NCI-H510A (cell line): ENCODE results near the gene LRRC37B.
A peak's percentile ranks its signal among the peaks of the same experiment; 100 is the strongest.
"Not testable (repeated sequence)": the region's sequence is repeated elsewhere in the genome, so short reads cannot be mapped to it uniquely, and the experiment has no call there.

Experiments
- DNase-seq: peaks from one replicate; lab custom pipeline; 2025; lab: John Stamatoyannopoulos, UW

LRRC37B gene

GRCh38 chr17:32006957-32007462 lies at the start of gene LRRC37B:
LRRC37B (plus strand) TSS chr17:32007383; CDS start chr17:32021393, 14,010 bp downstream.
- peak; percentile 7 for DNase-seq

- not testable (repeated sequence) for DNase-seq
Observed at GRCh38 chr17:31964131-31964530, 43.1 kb upstream of the LRRC37B start.

GRCh38 chr17:31967648-31968047 lies 39.5 kb upstream of the LRRC37B start:
- DNase-seq: no peak

- not testable (repeated sequence) for DNase-seq
Observed at GRCh38 chr17:31970416-31970815, 36.8 kb upstream of the LRRC37B start.

- not testable (repeated sequence) for DNase-seq
Observed at GRCh38 chr17:31974269-31975071, 32.7 kb upstream of the LRRC37B start.

- not testable (repeated sequence) for DNase-seq
Observed at GRCh38 chr17:31975391-31975790, 31.8 kb upstream of the LRRC37B start.

- DNase-seq: not testable (repeated sequence)
Observed at GRCh38 chr17:31991821-31992220, 15.4 kb upstream of the LRRC37B start.

- DNase-seq: no peak
Observed at GRCh38 chr17:31997005-31997404, 10.2 kb upstream of the LRRC37B start.

GRCh38 chr17:32007463-32008298 lies 498 bp downstream of the LRRC37B start:
- DNase-seq: peak; percentile 18

- DNase-seq: no peak
Observed at GRCh38 chr17:32009262-32009542, 2.0 kb downstream of the LRRC37B start.

GRCh38 chr17:32010114-32010513 lies 2.9 kb downstream of the LRRC37B start:
- no peak for DNase-seq

GRCh38 chr17:32015245-32016013 lies 8.2 kb downstream of the LRRC37B start:
- DNase-seq: peak; percentile 88

- no peak for DNase-seq
Observed at GRCh38 chr17:32016231-32016630, 9.0 kb downstream of the LRRC37B start.

GRCh38 chr17:32019228-32019627 lies 12.0 kb downstream of the LRRC37B start:
- DNase-seq: peak; percentile 18

GRCh38 chr17:32020943-32021614 lies 13.9 kb downstream of the LRRC37B start:
- DNase-seq: no peak

- DNase-seq: no peak
Observed at GRCh38 chr17:32021615-32021955, 14.4 kb downstream of the LRRC37B start.

- not testable (repeated sequence) for DNase-seq
Observed at GRCh38 chr17:32022554-32022953, 15.4 kb downstream of the LRRC37B start.

GRCh38 chr17:32027271-32027670 lies 20.1 kb downstream of the LRRC37B start:
- DNase-seq: not testable (repeated sequence)

- DNase-seq: no peak
Observed at GRCh38 chr17:32033223-32033622, 26.0 kb downstream of the LRRC37B start.

- not testable (repeated sequence) for DNase-seq
Observed at GRCh38 chr17:32033812-32034211, 26.6 kb downstream of the LRRC37B start.

GRCh38 chr17:32040246-32040645 lies 33.1 kb downstream of the LRRC37B start:
- not testable (repeated sequence) for DNase-seq
